GM21360 (cell line): ENCODE results near the gene ATP5F1E.
"Not testable (repeated sequence)": the region's sequence is repeated elsewhere in the genome, so short reads cannot be mapped to it uniquely, and the experiment has no call there.

Experiments
- ATAC-seq: cut with Tn5 transposase; IDR thresholded peaks from one replicate; pipeline ENCODE4 v1.9.1; 2021; ENCODE audit warnings: mild to moderate bottlenecking, moderate library complexity; ENCODE audit not compliant: unreplicated experiment

The ATP5F1E gene

GRCh38 chr20:58992911-58993310 lies 39.2 kb downstream of the ATP5F1E start:
- no peak for ATAC-seq

GRCh38 chr20:58991715-58992114 lies 40.4 kb downstream of the ATP5F1E start:
- no peak for ATAC-seq

GRCh38 chr20:58990651-58991445 lies 41.3 kb downstream of the ATP5F1E start:
- ATAC-seq: no peak

DNA sequence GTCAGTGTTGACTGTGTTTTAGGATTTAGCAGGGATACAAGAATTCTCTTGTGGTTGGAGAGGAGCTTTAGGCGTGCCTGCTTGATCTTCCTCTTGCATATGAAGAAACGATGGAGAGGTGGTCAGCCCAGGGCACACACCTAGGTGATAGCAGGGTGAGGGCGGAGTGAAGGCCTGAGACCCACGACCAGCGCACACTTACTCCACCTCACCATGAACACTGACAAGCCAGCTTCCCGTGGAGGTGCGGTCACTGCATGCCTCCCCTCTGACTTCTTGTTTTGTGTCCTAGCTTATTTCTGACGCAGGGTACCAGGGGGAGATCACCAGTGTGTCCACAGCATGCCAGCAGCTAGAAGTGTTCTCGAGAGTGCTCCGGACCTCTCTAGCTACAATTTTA lies 42.9 kb downstream of the ATP5F1E start:
- no peak for ATAC-seq

DNA sequence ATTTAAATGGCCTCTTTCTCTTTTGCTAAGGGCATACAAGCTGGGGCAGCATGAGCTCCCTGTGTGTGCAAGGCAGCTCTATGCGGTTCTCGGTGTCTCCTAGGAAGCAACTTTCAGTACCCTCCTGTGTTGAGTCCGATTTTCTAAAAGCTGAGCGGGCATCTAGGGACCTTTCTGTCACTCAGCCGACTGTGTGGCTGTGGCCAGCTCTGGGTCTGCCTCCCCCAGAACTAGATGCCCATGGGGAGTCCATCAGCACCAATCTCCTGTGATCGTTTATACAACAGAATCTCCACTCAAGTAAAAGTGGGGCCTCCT lies 43.6 kb downstream of the ATP5F1E start:
- ATAC-seq: no peak

GRCh38 chr20:58987790-58988564 lies 44.2 kb downstream of the ATP5F1E start:
- no peak for ATAC-seq

DNA sequence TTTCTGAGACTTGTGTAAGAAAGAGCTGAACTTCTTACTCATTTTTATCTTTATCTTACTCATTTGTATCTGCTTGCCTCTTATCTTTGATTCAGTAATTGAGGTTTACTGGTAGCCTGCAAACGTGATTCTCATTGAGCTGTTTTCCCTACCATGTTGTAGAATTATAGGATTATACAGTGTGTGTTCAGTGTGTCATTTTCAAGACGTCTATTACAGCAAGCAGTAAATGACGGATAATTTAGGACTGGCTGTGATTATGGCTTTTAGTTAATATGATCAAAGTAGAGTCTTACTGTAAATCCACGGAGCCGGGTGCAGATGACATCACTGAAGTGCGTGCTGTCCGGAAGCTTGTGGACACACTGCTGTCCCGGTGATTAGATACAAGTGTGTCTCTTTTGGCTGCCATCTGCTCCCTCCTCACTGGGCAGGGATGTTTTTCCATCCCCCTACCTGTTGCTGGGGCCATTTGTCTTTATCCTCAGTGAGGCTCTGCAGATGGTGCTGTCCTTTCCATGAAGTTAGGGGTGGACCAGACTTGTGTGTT lies 45.1 kb downstream of the ATP5F1E start:
- ATAC-seq: no peak

GRCh38 chr20:58986286-58986967 lies 45.7 kb downstream of the ATP5F1E start:
- no peak for ATAC-seq

GRCh38 chr20:58985656-58986055 lies 46.5 kb downstream of the ATP5F1E start:
- ATAC-seq: no peak

DNA sequence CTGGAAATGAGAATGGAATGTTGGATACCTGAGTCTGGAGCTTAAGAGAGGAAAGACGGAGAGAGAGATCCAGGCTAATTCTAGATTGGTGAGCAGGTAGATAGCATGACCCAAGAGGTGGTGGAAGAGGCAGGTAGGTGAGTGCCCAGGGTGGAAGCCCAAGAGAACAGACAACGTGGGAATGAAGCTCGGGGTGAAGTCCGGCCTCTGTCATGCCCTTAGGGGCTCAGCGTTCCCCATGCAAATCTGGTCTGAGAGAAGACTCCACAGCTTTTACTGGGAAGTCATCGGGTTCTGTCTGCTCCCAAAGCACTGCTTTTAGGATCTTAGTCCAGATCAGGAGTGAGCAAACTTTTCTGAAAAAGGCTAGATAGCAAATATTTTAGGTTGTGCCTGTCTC lies 47.4 kb downstream of the ATP5F1E start:
- ATAC-seq: no peak

- not testable (repeated sequence) for ATAC-seq
Measured at GRCh38 chr20:58983115-58983468, 49.0 kb downstream of the ATP5F1E start.

- no peak for ATAC-seq
Measured at GRCh38 chr20:58982406-58983114, 49.6 kb downstream of the ATP5F1E start.

DNA sequence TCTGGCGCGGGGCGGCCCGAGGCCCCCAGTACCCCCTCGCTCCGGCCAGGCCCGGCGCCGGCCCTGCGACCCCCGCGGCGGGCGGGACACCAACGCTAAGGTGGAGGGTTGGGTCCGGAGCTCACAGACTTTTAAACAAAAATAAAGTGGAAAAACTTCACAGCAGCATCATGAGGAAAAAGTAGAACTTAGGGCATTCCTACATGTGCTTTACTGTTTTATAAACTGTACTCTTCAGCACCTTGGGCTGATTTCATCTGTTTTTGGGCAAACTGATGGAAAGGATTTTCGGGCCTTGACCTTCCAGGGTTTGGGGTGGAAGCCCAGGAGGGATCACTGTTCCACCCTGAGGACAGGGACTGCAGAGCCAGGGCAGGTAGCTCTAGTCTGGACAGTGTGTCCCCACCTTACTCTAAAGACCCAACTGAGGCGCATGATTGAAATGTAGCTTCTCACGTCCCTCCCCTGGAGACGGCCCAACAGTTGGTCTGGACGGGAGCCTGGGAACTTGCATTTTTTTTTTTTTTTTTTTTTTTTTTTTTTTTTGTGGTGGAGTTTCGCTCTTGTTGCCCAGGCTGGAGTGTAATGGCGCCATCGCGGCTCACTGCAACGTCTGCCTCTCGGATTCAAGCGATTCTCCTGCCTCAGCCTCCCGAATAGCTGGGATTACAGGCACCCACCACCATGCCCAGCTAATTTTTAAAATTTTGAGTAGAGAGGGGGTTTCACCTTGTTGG lies 50.3 kb downstream of the ATP5F1E start:
- no peak for ATAC-seq

DNA sequence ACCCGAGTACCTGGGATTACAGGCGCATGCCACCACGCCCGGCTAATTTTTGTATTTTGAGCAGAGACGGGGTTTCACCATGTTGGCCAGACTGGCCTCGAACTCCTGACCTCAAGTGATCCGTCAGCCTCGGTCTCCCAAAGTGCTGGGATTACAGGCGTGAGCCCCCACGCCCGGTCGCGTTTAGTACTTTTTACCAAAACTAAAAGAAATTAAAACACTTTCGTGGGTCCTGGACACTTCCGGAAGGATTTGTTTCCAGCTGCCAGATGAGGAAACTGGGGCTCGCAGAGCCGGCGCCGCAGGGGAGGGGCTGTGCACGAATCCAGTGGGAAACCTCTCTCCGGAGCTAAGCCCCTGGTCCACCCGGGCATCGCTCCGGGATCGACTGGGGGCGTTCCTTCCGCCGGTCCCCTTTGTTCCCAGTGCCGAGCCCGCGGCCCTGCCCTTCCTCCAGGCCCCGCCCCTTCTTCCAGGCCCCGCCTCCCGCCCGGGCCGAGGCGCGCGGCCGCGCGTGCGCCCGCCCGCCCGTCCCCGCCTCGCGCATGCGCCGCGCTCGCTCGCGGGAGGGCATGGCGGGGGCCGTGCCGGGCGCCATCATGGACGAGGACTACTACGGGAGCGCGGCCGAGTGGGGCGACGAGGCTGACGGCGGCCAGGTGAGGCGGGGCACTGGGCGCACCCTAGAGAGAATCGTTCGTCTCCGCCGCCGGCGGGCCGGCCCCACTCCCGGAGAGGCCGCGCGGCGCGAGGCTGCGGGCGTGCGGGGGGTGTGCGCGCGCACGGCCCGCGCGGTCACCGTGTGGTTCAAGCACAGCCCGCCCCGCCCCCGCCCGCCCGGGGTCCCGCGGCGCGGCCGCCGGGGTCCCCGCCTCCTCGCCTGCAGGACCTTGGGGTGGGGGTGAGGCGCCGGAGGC lies 51.2 kb downstream of the ATP5F1E start, which contains the start of gene NELFCD:
Gene NELFCD (plus strand): TSS at position 546 of the 917 bp plus-strand sequence. CDS start 54 bp downstream, at position 600.
- ATAC-seq: peak; percentile 80

DNA sequence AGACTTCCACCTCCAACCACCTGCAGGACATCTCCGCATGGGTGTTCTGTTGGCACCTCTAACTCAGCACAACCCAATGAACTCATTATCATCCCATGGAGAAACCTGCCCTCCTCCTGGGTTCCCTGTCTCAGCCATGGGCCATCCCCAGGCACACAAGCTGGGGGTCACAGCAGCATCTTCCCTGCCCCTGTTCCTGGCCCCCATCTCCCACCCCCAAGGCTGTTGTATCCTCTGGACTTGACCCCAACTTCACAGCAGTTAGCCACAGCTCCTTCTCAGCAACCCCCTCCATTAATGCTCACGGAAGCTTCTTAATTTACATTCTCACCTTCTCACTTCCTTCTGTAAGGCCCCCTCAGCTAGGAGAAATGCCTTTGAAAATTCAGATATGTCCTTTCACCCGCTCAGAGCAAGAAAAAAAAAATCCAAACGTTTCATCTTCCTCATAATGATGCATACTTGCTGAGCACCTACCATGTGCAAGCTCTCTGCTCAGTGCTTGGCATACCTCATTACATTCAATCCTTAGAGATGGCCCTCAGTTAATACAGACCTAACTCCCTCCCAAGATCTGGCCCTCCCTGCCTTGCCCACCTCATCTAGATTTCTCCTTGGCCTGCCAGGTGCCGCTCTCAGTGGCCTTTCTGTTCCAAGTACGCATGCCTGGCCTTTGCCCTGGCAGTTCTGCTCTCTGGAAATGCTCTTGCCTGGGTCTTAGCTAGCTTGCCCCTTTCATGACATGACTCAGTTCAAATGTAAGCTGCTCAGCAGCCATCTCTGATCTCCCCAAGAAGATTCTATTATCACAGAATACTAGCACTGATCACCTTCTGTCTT lies 53.6 kb downstream of the ATP5F1E start:
- ATAC-seq: no peak

DNA sequence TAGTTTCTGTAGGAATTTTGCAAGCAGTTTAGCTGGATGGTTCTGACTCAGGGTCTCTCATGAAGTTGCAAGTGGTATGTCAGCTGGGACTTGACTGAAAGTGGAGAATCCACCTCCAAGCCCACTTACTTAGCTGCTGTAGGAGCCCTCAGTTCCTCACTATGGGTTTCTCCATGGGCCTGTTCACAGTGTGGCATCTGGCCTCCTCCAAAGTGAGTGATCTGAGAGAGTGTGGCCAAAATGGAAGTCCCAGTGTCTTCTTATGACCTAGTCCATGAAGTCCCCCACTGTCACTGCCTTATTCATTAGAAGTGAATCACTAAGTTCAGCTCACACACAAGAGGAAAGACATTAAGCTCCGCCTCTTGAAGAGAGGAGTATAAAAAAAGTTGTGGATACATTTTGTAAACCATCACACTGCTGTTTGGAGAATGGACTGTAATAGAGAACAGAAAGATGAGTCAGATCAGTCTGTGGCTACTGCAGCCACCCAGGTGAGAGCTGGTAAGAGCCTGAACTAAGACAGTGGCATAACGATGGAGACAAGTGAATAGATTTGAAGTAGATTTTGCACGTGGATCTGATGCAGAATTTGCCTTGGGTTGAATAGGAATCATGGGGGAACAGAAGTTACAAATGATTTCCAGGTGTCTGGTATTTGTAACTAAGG lies 55.9 kb downstream of the ATP5F1E start:
- ATAC-seq: no peak
